H1 (cell line): Measurements from ENCODE around the gene NR4A2. TPM values are rescaled to one million over a fixed set of nuclear protein-coding genes. Genes with fewer than 3 reads are reported as not detected.

Experiments
- CTCF ChIA-PET: fragments of 300-600 bp; sonication (Branson Sonifier 250); formaldehyde crosslinking; loops from one replicate; lab custom pipeline; 2021; ENCODE audit not compliant: partially characterized antibody; lab: Charles Lee
- POLR2A ChIA-PET: fragments of 300-600 bp; sonication (Branson Sonifier 250); formaldehyde crosslinking; loops from one replicate; lab custom pipeline; 2021; ENCODE audit warnings: inconsistent platforms; ENCODE audit not compliant: partially characterized antibody; lab: Charles Lee
- DNase-seq, 2 experiments: peaks; one replicate each; pipeline versions ENCODE4 v3.0.0 to v3.0.0-alpha.2; 2010 to 2022; ENCODE audit warnings: low spot score in 2 of 2, low read depth in 1 of 2, mixed read lengths in 1 of 2
- FAIRE-seq: peaks from 2 replicates; lab custom pipeline; 2011; peaks lifted over from hg19 to GRCh38; lab: Jason Lieb, UNC
- H2AFZ ChIP-seq: 2 replicates; pipeline ENCODE4 v1.8.1; 2012; ENCODE audit warnings: low read length, inconsistent platforms
- H2AK5ac ChIP-seq: 2 replicates; pipeline ENCODE4 v1.6.1; 2013; ENCODE audit warnings: low read depth, low read length
- H2BK120ac ChIP-seq: replicated peaks from 2 replicates; pipeline ENCODE3; 2013; ENCODE audit warnings: low read depth, low read length, inconsistent platforms
- H2BK12ac ChIP-seq: 2 replicates; pipeline ENCODE4 v1.6.1; 2013; ENCODE audit warnings: low read depth, low read length
- H2BK15ac ChIP-seq: 2 replicates; pipeline ENCODE4 v1.6.1; 2013; ENCODE audit warnings: low read length
- H2BK20ac ChIP-seq: 2 replicates; pipeline ENCODE4 v1.6.1; 2013; ENCODE audit warnings: low read length
- H2BK5ac ChIP-seq: 2 replicates; pipeline ENCODE4 v1.6.1; 2013; ENCODE audit warnings: low read depth, low read length
- H3K14ac ChIP-seq: 2 replicates; pipeline ENCODE4 v1.6.1; 2013; ENCODE audit warnings: inconsistent platforms; ENCODE audit not compliant: insufficient read length
- H3K18ac ChIP-seq: 2 replicates; pipeline ENCODE4 v1.6.1; 2013; ENCODE audit warnings: low read length; ENCODE audit errors: extremely low read depth
- H3K23ac ChIP-seq: 2 replicates; pipeline ENCODE4 v1.6.1; 2013; ENCODE audit warnings: inconsistent platforms; ENCODE audit not compliant: insufficient read length
- H3K23me2 ChIP-seq: 2 replicates; pipeline ENCODE4 v1.6.1; 2013; ENCODE audit warnings: low read depth, low read length
- H3K27ac ChIP-seq: 2 replicates; pipeline ENCODE4 v1.6.1; 2011; ENCODE audit warnings: low read depth, low read length, inconsistent platforms
- H3K27me3 ChIP-seq, 4 experiments: replicated peaks in 1 of 4; 1 replicate in 1 of 4; 2 replicates in 3 of 4; pipeline versions ENCODE4 v1.6.1 to v1.8.1; 2011 to 2013; ENCODE audit warnings: low read length in 3 of 4, mild to moderate bottlenecking in 3 of 4, inconsistent platforms in 2 of 4, mixed read lengths in 2 of 4, moderate library complexity in 1 of 4; ENCODE audit not compliant: control insufficient read depth in 3 of 4, insufficient read depth in 3 of 4; ENCODE audit errors: extremely low read depth in 1 of 4
- H3K36me3 ChIP-seq, 4 experiments: 2 replicates each; pipeline versions ENCODE4 v1.6.1 to v1.8.1; 2011 to 2013; ENCODE audit warnings: mild to moderate bottlenecking in 4 of 4, low read length in 3 of 4, moderate library complexity in 2 of 4, control low read depth in 1 of 4, inconsistent platforms in 1 of 4; ENCODE audit not compliant: insufficient read depth in 4 of 4, control insufficient read depth in 2 of 4
- H3K4ac ChIP-seq: replicated peaks from 2 replicates; pipeline ENCODE3; 2013; ENCODE audit warnings: low read length, low read depth, mixed read lengths, inconsistent platforms; ENCODE audit not compliant: insufficient read length
- H3K4me1 ChIP-seq, 4 experiments: replicated peaks in 1 of 4; 1 replicate in 1 of 4; 2 replicates in 3 of 4; pipeline versions ENCODE4 v1.6.1 to v1.8.1; 2011 to 2013; ENCODE audit warnings: low read length in 3 of 4, inconsistent platforms in 2 of 4, mixed read lengths in 1 of 4; ENCODE audit not compliant: insufficient read depth in 4 of 4, control insufficient read depth in 3 of 4
- H3K4me2 ChIP-seq, 2 experiments: 2 replicates each; pipeline versions ENCODE4 v1.6.1 to v1.8.1; 2011 to 2013; ENCODE audit warnings: low read depth in 2 of 2, low read length in 2 of 2, control low read depth in 1 of 2, inconsistent platforms in 1 of 2, mild to moderate bottlenecking in 1 of 2; ENCODE audit not compliant: insufficient read depth in 1 of 2
- H3K4me3 ChIP-seq, 4 experiments: fragments of 200-600, 300-600 bp in 1 of 4; sonication (generic), shearing (Covaris generic), sonication (Bioruptor Twin) in 1 of 4; 2 replicates each; pipeline versions ENCODE4 v1.5.1 to v1.8.1; 2011 to 2016; ENCODE audit warnings: low read length in 4 of 4, low read depth in 3 of 4, control low read depth in 2 of 4, inconsistent platforms in 2 of 4, mild to moderate bottlenecking in 2 of 4, mixed read lengths in 1 of 4, moderate library complexity in 1 of 4; ENCODE audit not compliant: insufficient read depth in 2 of 4; ENCODE audit errors: extremely low read depth in 1 of 4
- H3K56ac ChIP-seq: replicated peaks from 2 replicates; pipeline ENCODE3; 2013; ENCODE audit warnings: low read depth, mild to moderate bottlenecking, mixed read lengths, low read length, inconsistent platforms; ENCODE audit not compliant: insufficient read length
- H3K79me1 ChIP-seq: 2 replicates; pipeline ENCODE4 v1.6.1; 2013; ENCODE audit warnings: low read depth, low read length, control low read depth
- H3K79me2 ChIP-seq, 2 experiments: 2 replicates each; pipeline versions ENCODE4 v1.6.1 to v1.8.1; 2012 to 2013; ENCODE audit warnings: low read length in 2 of 2, mild to moderate bottlenecking in 2 of 2, inconsistent platforms in 1 of 2; ENCODE audit not compliant: insufficient read depth in 2 of 2, control insufficient read depth in 1 of 2
- H3K9ac ChIP-seq, 4 experiments: replicated peaks in 1 of 4; 1 replicate in 1 of 4; 2 replicates in 3 of 4; pipeline versions ENCODE4 v1.6.1 to v1.8.1; 2011 to 2013; ENCODE audit warnings: low read depth in 3 of 4, low read length in 3 of 4, control low read depth in 2 of 4, mild to moderate bottlenecking in 2 of 4, moderate library complexity in 2 of 4, inconsistent platforms in 1 of 4; ENCODE audit errors: extremely low read depth in 1 of 4
- H3K9me3 ChIP-seq, 2 experiments: 2 replicates each; pipeline versions ENCODE4 v1.6.1 to v1.8.1; 2012 to 2013; ENCODE audit warnings: mild to moderate bottlenecking in 2 of 2, moderate library complexity in 2 of 2, control low read depth in 1 of 2, inconsistent platforms in 1 of 2, low read depth in 1 of 2, low read length in 1 of 2, mixed read lengths in 1 of 2; ENCODE audit not compliant: insufficient read depth in 2 of 2
- H4K20me1 ChIP-seq, 2 experiments: replicated peaks in 1 of 2; 2 replicates each; pipeline versions ENCODE3 to v1.8.1; 2011 to 2013; ENCODE audit warnings: inconsistent platforms in 2 of 2, low read length in 2 of 2, mild to moderate bottlenecking in 1 of 2; ENCODE audit not compliant: insufficient read depth in 2 of 2, control insufficient read depth in 1 of 2
- H4K5ac ChIP-seq: 2 replicates; pipeline ENCODE4 v1.6.1; 2013; ENCODE audit warnings: low read length, low read depth, mixed read lengths, inconsistent platforms; ENCODE audit not compliant: insufficient read length
- H4K8ac ChIP-seq: 2 replicates; pipeline ENCODE4 v1.8.0; 2013; ENCODE audit warnings: mild to moderate bottlenecking, moderate library complexity, low read length, inconsistent platforms; ENCODE audit not compliant: insufficient read depth; ENCODE audit errors: extremely low read depth
- H4K91ac ChIP-seq: replicated peaks from 2 replicates; pipeline ENCODE3; 2013; ENCODE audit warnings: low read length, mixed read lengths, inconsistent platforms; ENCODE audit not compliant: insufficient read length
- CEBPB ChIP-seq: IDR thresholded peaks from 2 replicates; pipeline ENCODE4 v1.6.1; 2012; ENCODE audit warnings: low read depth, low read length
- RXRA ChIP-seq: IDR thresholded peaks from 2 replicates; pipeline ENCODE4 v1.6.1; 2011; ENCODE audit warnings: low read depth, mild to moderate bottlenecking, low read length, moderate library complexity; ENCODE audit not compliant: insufficient read depth
- YY1 ChIP-seq: IDR thresholded peaks from 2 replicates; pipeline ENCODE4 v1.6.1; 2011; ENCODE audit warnings: low read depth, mild to moderate bottlenecking, low read length
- WGBS, 2 experiments: shearing (Covaris generic) in 1 of 2; methylation state at CpG; one replicate each; pipeline versions ENCODE4 v1.1.6 to v1.1.7; 2013 to 2015; ENCODE audit warnings: low lambda C conversion rate in 2 of 2, mixed read lengths in 2 of 2, inconsistent platforms in 1 of 2, low coverage in 1 of 2, missing lambda C conversion rate in 1 of 2; ENCODE audit not compliant: insufficient replicate concordance in 2 of 2, insufficient coverage in 1 of 2, insufficient read length in 1 of 2; ENCODE audit errors: extremely low coverage in 1 of 2, missing lambda C conversion rate in 1 of 2; 5-methylcytosine and 5-hydroxymethylcytosine counted together
- polyA plus RNA-seq, 7 experiments: library from polyadenylated mRNA; depleted of rRNA in 3 of 7; stranded (reverse) in 5 of 7; unstranded in 2 of 7; fragments of >200 nt in 5 of 7; fragments of 200-250 nt in 2 of 7; gene quantifications; 1 replicate in 5 of 7; 2 replicates in 1 of 7; 4 replicates in 1 of 7; pipeline versions ENCODE4 v1.2.1 to v1.2.3, GENCODE V29; 2011 to 2013; ENCODE audit warnings: missing spikeins in 2 of 7, mixed read lengths in 2 of 7
- total RNA-seq: library from RNA; stranded (reverse); fragmentation: NEBNext Ultra II Directional; extraction: Animal tissue kit (Norgen Biotek cat#: 25700); gene quantifications from 2 replicates; pipeline ENCODE4 v1.2.1, GENCODE V29; 2021

The NR4A2 gene
- total and polyA plus RNA-seq, 2 of the 8 experiments (the other 6 are each of a cell fraction or from before 2014, with no cell fraction given) = 0.15 to 1.7 TPM

GRCh38 chr2:156356014-156356754, 23.7 kb upstream of the NR4A2 start:
- no peak for DNase-seq
- H3K4me3 ChIP-seq = no peak overlapping the region
- WGBS, 2 experiments = 98% methylated on average over 3 of the region's 3 CpGs; no CpG with 5 or more reads in 1 of the 2 experiments
- H2BK12ac ChIP-seq = no peak overlapping the region
- no peaks in the 10 kb centered on the region for H3K23me2 ChIP-seq
- no peak overlapping the region for H2AK5ac ChIP-seq
- no peak overlapping the region for H2BK20ac ChIP-seq
- no peak overlapping the region for H2AFZ ChIP-seq
- H4K91ac ChIP-seq = no peak overlapping the region
- H3K27ac ChIP-seq = no peak overlapping the region
- no peak overlapping the region for H2BK5ac ChIP-seq
- no peak overlapping the region for H2BK120ac ChIP-seq
- no peak for FAIRE-seq
- H3K27me3 ChIP-seq = no peaks in the 10 kb centered on the region
- H3K4me1 ChIP-seq = no peaks in the 10 kb centered on the region
- ChIA-PET CTCF (interaction anchor here (0.7 kb wide), 1 partner anchor 10 kb away, joined by 3 read pairs; no protein-coding TSS in a partner anchor), POLR2A (interaction anchor here (0.8 kb wide), 1 partner anchor 14 kb away, joined by 3 read pairs; no protein-coding TSS in a partner anchor)
- no peak overlapping the region for H3K18ac ChIP-seq
- H3K79me1 ChIP-seq = no peaks in the 10 kb centered on the region
- H3K79me2 ChIP-seq = no peaks in the 10 kb centered on the region
- H3K36me3 ChIP-seq = no peaks in the 10 kb centered on the region
- H3K4me2 ChIP-seq = no peak overlapping the region
- no peak overlapping the region for H3K4ac ChIP-seq
- H2BK15ac ChIP-seq = no peak overlapping the region
- H4K20me1 ChIP-seq = no peaks in the 10 kb centered on the region
- no peak overlapping the region for H4K5ac ChIP-seq
- no peak overlapping the region for H3K14ac ChIP-seq
- no peak overlapping the region for H3K56ac ChIP-seq
- no peaks in the 10 kb centered on the region for H3K9me3 ChIP-seq
- TF ChIP-seq RXRA (no peak), YY1 (no peak), CEBPB (peak; percentile 48; the same call in 1 of the 2 replicates)
- no peak overlapping the region for H3K23ac ChIP-seq
- no peak overlapping the region for H3K9ac ChIP-seq
- no peak overlapping the region for H4K8ac ChIP-seq
